HG03135 (cell line): ENCODE data around the gene NDUFB8.
A peak's percentile ranks its signal among the peaks of the same experiment; 100 is the strongest.

Experiments used
- ATAC-seq: cut with Tn5 transposase; IDR thresholded peaks from one replicate; pipeline ENCODE4 v1.9.1; 2021; ENCODE audit warnings: mild to moderate bottlenecking, moderate library complexity; ENCODE audit not compliant: unreplicated experiment

The NDUFB8 gene

GRCh38 chr10:100508266-100508665 is 21.4 kb downstream of the NDUFB8 start:
- no peak for ATAC-seq

DNA sequence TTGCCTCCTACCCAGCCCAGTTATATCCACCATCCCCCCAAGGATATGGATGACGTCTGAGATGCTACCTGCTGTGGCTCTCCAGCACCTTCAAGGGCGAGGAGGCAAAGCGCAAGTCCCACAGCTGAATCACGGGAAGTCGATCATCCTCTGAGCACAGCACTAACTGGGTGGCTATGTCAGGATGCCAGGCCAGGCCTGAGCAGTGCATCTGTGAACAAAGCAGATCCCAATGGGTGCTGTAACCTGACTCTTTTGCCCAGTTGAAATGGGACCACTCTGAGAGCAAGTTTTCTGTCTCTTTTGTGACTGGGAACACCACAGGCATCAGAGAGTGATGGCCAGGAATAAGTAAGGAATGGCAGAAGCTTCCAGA is 22.3 kb downstream of the NDUFB8 start:
- no peak for ATAC-seq

DNA sequence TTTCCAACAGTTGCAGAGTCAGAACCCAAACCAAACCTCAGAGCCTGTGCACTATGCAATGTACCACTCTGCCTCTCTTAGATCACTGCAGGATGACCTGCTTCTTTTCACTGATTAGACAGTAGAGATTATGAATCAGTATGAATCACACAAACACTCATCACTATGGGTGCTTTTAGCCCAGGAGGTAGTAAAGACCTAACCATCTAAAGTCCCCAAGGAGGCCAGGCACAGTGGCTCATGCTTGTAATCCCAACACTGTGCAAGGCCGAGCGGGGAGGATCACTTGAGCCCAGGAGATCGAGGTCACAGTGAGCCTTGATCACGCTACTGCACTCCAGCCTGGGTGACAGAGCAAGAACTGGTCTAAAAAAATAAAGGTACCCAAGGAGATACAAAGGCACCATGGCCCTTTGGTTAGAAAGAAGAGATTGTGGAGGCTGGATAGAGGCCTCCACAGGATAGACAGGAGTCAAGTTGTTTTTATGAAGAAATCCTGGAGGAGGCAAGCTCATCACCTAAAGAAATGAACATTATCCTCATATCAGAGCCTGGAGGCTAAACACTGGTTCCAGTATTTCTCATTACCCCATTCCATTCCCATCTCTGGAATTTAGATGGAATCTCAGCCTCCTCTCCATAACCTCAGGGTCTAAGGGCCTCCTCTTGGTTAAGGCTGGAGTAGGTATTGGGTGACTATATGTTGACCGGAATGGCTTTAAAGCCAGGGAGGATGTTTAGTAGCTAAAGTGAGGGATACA is 22.9 kb downstream of the NDUFB8 start:
- ATAC-seq = no peak

DNA sequence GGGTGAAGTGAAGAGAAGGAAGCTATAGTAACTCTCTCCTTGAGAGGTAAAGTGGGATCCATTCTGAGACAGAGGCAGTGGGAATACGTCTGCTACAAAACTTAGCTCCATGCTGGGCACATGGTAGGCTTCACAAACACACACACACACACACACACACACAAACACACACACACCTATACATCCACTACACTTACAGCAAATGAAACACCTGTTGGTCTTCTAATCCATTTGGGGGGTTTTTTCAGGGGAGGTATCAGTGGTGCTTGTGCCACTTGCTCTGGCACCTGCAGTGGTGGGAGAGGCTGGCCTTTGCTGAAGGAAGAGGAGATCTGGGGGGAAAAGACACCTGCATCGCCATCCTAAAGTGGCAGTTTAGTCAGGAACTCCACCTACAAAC is 24.5 kb downstream of the NDUFB8 start:
- no peak for ATAC-seq

GRCh38 chr10:100504096-100504495 is 25.6 kb downstream of the NDUFB8 start:
- ATAC-seq = no peak

DNA sequence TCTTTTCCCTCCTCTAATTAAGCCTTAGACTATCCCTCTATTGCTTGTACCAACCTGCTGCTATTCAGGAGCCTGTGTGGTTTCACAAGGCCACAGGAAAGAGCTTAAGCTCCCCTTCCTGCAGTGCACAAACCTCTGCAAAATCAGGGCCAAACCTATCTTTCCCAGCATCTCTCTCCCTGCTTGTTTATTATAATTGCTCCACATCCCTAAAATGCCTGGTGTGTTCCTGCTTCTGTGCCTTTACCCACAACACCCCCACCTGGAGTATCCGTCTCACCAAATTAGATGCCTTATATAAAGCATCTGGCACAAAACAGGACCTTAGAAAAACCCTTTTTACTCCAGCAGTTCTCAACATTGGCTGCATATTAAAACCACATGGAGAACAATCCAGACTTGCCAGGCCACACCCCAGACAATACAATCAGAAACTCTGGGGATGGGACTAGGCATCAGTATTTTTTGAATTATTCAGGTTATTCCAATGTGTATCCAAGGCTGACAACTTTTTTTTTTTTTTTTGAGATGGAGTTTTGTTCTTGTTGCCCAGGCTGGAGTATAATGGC is 26.7 kb downstream of the NDUFB8 start:
- ATAC-seq = no peak

- no peak for ATAC-seq
Measured at GRCh38 chr10:100501423-100501822, 28.2 kb downstream of the NDUFB8 start.

- no peak for ATAC-seq
Measured at GRCh38 chr10:100498059-100498458, 31.6 kb downstream of the NDUFB8 start.

- no peak for ATAC-seq
Measured at GRCh38 chr10:100496567-100496966, 33.1 kb downstream of the NDUFB8 start.

DNA sequence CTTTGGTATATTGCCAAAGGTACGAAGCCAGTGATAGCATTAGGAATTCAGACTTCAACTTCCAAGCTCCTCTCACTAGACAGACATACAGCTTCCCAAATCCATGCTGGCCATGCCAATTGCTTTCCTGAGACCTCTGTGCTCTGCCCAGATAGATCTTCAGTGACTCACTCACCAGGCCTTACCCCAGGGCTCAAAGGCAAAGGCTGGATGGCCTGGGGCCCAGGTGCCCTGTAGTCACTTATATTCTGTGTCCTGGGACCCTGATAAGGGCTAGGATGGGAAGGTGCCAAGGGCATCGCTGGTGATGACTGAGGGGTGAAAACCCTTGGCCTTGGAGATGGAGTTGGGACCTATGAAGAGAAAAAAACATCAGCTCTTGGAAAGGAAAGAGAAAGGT is 39.1 kb downstream of the NDUFB8 start:
- no peak for ATAC-seq

DNA sequence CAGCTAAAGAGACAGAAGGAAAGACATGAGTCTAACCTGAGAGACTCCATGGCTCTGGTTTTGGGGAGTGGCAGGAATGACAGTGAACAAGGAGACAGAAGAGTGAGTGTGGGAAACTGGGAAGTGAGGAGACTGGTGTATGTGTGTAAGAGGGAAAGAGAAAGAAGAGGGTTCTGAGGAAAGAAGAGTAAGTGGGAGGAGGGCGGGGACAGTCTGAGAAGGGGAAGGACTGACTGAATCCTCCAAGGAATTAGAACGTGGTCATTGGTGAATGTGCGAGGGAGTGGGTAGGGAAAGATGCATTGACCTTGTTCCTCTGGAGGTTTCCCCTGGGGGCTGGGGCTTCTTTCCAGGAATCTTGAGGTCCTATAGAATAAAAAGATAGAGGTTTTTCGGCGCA is 40.3 kb downstream of the NDUFB8 start:
- ATAC-seq = no peak

DNA sequence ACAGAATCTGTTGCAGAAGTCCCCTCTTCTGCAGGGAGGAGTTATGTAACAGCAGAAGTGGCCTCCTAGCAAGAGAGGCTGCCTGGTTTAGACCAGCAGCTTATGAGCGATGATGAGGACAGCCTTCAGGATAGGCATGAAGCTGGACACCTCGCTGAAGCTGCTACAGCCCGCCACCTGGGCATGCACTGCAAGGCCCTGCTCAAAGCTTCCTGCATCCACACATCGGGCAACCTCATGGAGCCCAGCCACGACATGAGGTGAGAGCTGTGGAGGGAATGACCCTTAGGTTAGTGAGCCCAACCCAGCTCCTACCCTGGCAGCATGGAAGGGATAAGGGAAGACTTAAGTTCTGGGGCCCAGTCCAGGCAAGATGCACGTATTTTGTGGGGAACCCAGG is 42.1 kb downstream of the NDUFB8 start:
- no peak for ATAC-seq

DNA sequence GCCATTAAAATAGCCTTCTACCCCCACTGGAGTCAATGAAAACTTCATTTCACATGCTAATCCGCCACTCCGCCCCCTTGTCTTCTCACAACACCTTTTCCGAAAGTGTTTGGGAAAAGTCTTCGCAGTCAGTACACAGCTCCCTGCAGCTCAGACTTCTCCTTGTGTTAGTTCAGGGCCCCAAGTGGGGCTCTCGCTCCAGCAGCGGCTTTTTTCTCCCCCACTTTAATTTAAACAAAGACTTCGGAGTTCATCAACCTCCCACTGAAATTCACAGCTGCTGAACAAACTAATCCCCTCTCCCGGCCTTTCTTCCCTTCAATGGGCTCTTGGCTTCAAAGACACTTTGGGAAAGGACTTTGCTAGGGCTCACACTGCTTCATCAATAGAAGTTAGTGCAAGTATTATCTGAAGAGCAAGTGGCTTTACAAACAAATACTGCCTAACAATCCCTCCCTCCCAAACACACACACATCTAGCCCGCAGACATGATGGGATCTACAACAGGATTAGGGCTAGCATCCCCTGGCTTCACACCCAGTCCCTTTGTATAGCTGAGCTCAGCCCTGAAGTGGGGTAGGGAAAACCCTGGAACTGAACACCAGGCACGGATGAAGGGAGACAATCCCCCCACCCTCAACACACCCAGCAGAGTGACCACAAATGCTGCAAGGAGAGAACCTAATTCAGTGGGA is 43.7 kb downstream of the NDUFB8 start:
- ATAC-seq = no peak

GRCh38 chr10:100485366-100485765 is 44.3 kb downstream of the NDUFB8 start:
- no peak for ATAC-seq

GRCh38 chr10:100483876-100484666 is 45.6 kb downstream of the NDUFB8 start:
- no peak for ATAC-seq

DNA sequence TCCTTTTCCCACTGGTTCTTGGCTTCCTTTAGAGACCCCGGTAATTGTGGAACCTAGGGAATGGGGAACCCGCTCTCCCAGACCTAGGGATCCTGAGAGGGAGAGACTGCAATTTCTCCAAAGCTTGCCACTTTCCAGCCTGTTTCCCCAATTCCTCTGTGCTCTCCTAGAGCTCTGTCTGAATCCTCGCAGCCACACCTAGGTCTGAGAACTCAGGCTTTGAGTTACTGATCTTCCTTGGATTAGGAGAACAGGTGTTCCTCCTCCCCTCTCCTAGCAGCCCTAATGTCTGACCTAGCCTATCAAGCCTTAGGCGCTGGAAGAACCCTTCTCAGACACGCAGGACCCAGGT is 46.9 kb downstream of the NDUFB8 start:
- ATAC-seq = no peak

GRCh38 chr10:100482181-100482833 is 47.4 kb downstream of the NDUFB8 start:
- ATAC-seq = peak; percentile 36

DNA sequence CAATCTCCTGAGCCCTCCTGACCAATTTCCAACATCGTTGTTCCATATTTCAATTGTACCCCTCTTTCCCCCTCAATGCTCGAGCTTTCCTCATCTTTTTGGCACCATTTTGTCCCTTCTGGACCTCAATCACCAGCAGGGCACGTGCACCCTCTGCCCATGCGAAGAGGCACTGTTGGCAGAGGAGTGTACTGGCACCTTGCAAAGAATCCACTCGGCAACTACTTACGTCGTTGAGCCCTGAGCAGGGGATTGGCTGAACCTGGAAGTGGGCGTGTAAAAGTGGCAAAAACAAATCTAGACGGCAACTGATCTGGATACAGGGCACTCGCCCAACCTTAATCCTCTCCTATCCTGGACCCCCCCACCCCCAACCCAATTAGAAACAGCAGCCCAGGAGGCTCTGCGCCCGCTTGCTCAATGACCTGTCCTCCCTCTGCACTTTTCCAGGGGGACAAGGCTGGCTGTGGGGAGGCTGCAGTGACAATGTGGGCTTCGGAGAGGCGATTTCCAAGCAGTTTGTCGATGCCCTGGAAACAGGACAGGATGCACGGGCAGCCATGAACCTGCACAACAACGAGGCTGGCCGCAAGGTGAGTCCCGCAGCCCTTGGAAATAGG is 48.1 kb downstream of the NDUFB8 start:
- peak; percentile 96 for ATAC-seq

- ATAC-seq = no peak
Measured at GRCh38 chr10:100480002-100480401, 49.7 kb downstream of the NDUFB8 start.

- ATAC-seq = no peak
Measured at GRCh38 chr10:100479037-100479436, 50.6 kb downstream of the NDUFB8 start.

- ATAC-seq = no peak
Measured at GRCh38 chr10:100477970-100478369, 51.7 kb downstream of the NDUFB8 start.
